Upper lobe of right lung (tissue), 1 donor: ENCODE measurements around the gene DDX6. TPM values are rescaled to one million over a fixed set of nuclear protein-coding genes. Genes with fewer than 3 reads are reported as not detected.

Source experiments
- ATAC-seq: fragments of 200-7000 bp; cut with Tn5 transposase; one replicate; pipeline ENCODE4 v1.9.1; 2020; ENCODE audit warnings: mild to moderate bottlenecking, moderate library complexity
- DNase-seq: peaks from one replicate; pipeline ENCODE4 v3.0.0-alpha.2; 2020
- H3K27ac ChIP-seq: fragments of 200-600 bp; one replicate; pipeline ENCODE4 v1.8.0; 2022
- H3K27me3 ChIP-seq: fragments of 200-600 bp; one replicate; pipeline ENCODE4 v1.8.0; 2022; ENCODE audit warnings: mild to moderate bottlenecking
- H3K36me3 ChIP-seq: fragments of 200-600 bp; one replicate; pipeline ENCODE4 v1.8.0; 2022
- H3K4me1 ChIP-seq: fragments of 200-600 bp; one replicate; pipeline ENCODE4 v1.8.0; 2022
- H3K4me3 ChIP-seq: fragments of 200-600 bp; one replicate; pipeline ENCODE4 v1.8.0; 2022; ENCODE audit warnings: mild to moderate bottlenecking
- H3K9me3 ChIP-seq: fragments of 200-600 bp; one replicate; pipeline ENCODE4 v1.8.0; 2022
- CTCF ChIP-seq: fragments of 200-600 bp; IDR thresholded peaks from one replicate; pipeline ENCODE4 v1.8.0; 2022; ENCODE audit warnings: antibody characterized with exemption
- intact Hi-C: fragments of 100-400 bp; cut with DNase I; formaldehyde crosslinking; loops from one replicate; pipeline ENCODE4 v1.11.0; 2022
- total RNA-seq: library from RNA; stranded (reverse); fragmentation: NEBNext Ultra II Directional; extraction: Animal tissue kit (Norgen Biotek cat#: 25700); gene quantifications from one replicate; pipeline ENCODE4 v1.2.1, GENCODE V29; 2021
- donor health status: DM: no; HTN: yes; CAD: no; lungs with severe emphysema.

DDX6 gene
- total RNA-seq, 1 donor from 2014 or later: 115 TPM

GRCh38 chr11:118792570-118793124 lies 1.7 kb upstream of the DDX6 start:
- peak overlapping the region; percentile 100 for H3K27ac ChIP-seq
- intact Hi-C loops: no loop called here

GRCh38 chr11:118791961-118792569 lies 1.1 kb upstream of the DDX6 start:
- ATAC-seq: peak; percentile 2
- peak overlapping the region; percentile 95 for H3K4me3 ChIP-seq
- H3K27me3 ChIP-seq: no peaks in the 10 kb centered on the region
- peak; percentile 77 for DNase-seq
- H3K36me3 ChIP-seq: no peaks in the 10 kb centered on the region
- no peaks in the 10 kb centered on the region for H3K9me3 ChIP-seq
- H3K27ac ChIP-seq: peak overlapping the region; percentile 100
- peaks cover 21% of the 10 kb centered on the region for H3K4me1 ChIP-seq
- TF ChIP-seq CTCF: no peak
- intact Hi-C loops: no loop called here

More at GRCh38 chr11:118792570-118793124, 1.7 kb upstream of the DDX6 start:
- DNase-seq (no peak), ATAC-seq (peak; percentile 78)
- no peak for TF ChIP-seq CTCF
- H3K9me3 ChIP-seq: no peaks in the 10 kb centered on the region
- H3K4me1 ChIP-seq: peaks cover 15% of the 10 kb centered on the region
- peak overlapping the region; percentile 95 for H3K4me3 ChIP-seq
- no peaks in the 10 kb centered on the region for H3K36me3 ChIP-seq
- H3K27me3 ChIP-seq: no peaks in the 10 kb centered on the region

- peak; percentile 45 for TF ChIP-seq CTCF
- peaks cover 36% of the 10 kb centered on the region for H3K4me1 ChIP-seq
- ATAC-seq: peak; percentile 51
- H3K36me3 ChIP-seq: peaks cover 8% of the 10 kb centered on the region
- peak overlapping the region; percentile 95 for H3K4me3 ChIP-seq
- no peaks in the 10 kb centered on the region for H3K9me3 ChIP-seq
- H3K27ac ChIP-seq: peak overlapping the region; percentile 100
- H3K27me3 ChIP-seq: no peaks in the 10 kb centered on the region
- DNase-seq: no peak
- intact Hi-C loops: no loop called here
Measured at GRCh38 chr11:118790357-118791110, 430 bp downstream of the DDX6 start.

- Histone ChIP-seq H3K9me3 (no peaks in the 10 kb centered on the region), H3K4me1 (peaks cover 43% of the 10 kb centered on the region), H3K36me3 (peaks cover 16% of the 10 kb centered on the region), H3K4me3 (peak overlapping the region; percentile 95), H3K27me3 (no peaks in the 10 kb centered on the region), H3K27ac (peak overlapping the region; percentile 100)
- ATAC-seq: no peak
- intact Hi-C loops: no loop called here
- no peak for DNase-seq
- TF ChIP-seq CTCF: no peak
Measured at GRCh38 chr11:118789501-118790356, 1.2 kb downstream of the DDX6 start.

GRCh38 chr11:118786657-118787056 lies 4.3 kb downstream of the DDX6 start:
- H3K4me3 ChIP-seq: no peak overlapping the region
- no peak for ATAC-seq
- peaks cover 46% of the 10 kb centered on the region for H3K36me3 ChIP-seq
- DNase-seq: no peak
- no peak for TF ChIP-seq CTCF
- intact Hi-C loops: no loop called here
- H3K27me3 ChIP-seq: no peaks in the 10 kb centered on the region
- peaks cover 62% of the 10 kb centered on the region for H3K4me1 ChIP-seq
- no peaks in the 10 kb centered on the region for H3K9me3 ChIP-seq
- H3K27ac ChIP-seq: no peak overlapping the region
